ENCODE results near the gene KIF24. TPM values are rescaled to one million over a fixed set of nuclear protein-coding genes. Genes with fewer than 3 reads are reported as not detected.

KIF24 gene
- total and polyA plus RNA-seq, 2 of the 8 experiments (the other 6 are each of a cell fraction or from before 2014, with no cell fraction given) = 2.7 to 3.9 TPM

DNA sequence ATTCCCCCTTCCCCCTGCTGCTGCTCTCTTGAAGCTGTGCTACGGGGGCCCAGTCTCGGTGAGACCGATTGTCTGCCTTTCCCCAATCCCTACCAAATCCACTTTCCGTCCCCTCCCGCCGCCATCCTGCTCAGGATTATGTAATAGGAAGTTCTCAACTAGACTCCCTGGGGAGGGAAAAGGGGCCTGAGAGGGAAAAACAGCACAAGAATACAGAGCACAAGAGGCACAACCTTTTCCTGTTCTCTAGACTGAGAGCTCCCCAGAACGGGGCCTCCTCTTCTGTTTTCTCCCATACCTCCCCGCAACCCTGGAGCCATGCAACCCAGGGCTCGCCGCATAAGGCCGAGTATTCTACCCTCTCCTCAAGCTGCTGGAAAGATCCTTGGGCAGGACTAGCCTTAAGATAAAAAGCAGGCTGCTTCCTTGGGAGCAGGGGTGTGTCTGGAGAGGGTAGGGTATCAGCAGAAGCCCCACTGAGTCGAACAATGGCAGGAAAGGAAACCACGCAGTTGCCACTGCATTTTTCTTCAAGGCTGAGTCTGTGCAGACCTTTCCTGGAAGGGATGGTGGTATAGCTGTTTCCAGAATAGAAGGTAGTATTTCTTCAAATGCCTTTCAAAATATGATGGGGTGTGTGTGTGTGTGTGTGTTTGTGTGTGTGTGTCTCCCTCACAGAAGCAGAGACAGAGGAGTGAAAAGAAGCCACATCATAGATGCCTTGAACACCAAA is 34.7 kb upstream of the KIF24 start (continued):
- TF ChIP-seq CHD1 (IDR thresholded peaks at IDR 0.05; ENCODE audit: low read depth, low read length) = no peak

Measured in H1 (cell line).